Measurements from ENCODE around the gene TRIM50. TPM values are rescaled to one million over a fixed set of nuclear protein-coding genes. Genes with fewer than 3 reads are reported as not detected.

Gene TRIM50
- total RNA-seq, 2 donors from 2014 or later: 16.2 to 22.3 TPM

GRCh38 chr7:73359746-73360375 is 32.0 kb upstream of the TRIM50 start:
- intact Hi-C loops (cut with DNase I): no loop called here
- ATAC-seq (no peak), DNase-seq (no peak)
- peak overlapping the region in 1 of 4 donors; percentile 5 for H3K27ac ChIP-seq
- H3K27me3 ChIP-seq: no peaks in the 10 kb centered on the region
- 95% methylated on average over 11 to 13 of the region's 13 CpGs for WGBS, 2 donors
- H3K9me3 ChIP-seq: no peaks in the 10 kb centered on the region
- peaks cover 24% of the 10 kb centered on the region for H3K4me1 ChIP-seq
- no peaks in the 10 kb centered on the region for H3K36me3 ChIP-seq (replicated peaks in 1 of 2; ENCODE audit: insufficient read depth in 1 of 2, low read depth in 2 of 2)
- TF ChIP-seq POLR2A (IDR thresholded peaks at IDR 0.05) (no peak), CTCF (IDR thresholded peaks at IDR 0.05) (no peak)
- H3K4me3 ChIP-seq: no peak overlapping the region

- 94 to 95% methylated on average over 11 of the region's 11 CpGs for WGBS, 2 donors
- ATAC-seq: no peak
These were observed 31.4 kb upstream of the TRIM50 start for GRCh38 chr7:73359306-73359705.

DNA sequence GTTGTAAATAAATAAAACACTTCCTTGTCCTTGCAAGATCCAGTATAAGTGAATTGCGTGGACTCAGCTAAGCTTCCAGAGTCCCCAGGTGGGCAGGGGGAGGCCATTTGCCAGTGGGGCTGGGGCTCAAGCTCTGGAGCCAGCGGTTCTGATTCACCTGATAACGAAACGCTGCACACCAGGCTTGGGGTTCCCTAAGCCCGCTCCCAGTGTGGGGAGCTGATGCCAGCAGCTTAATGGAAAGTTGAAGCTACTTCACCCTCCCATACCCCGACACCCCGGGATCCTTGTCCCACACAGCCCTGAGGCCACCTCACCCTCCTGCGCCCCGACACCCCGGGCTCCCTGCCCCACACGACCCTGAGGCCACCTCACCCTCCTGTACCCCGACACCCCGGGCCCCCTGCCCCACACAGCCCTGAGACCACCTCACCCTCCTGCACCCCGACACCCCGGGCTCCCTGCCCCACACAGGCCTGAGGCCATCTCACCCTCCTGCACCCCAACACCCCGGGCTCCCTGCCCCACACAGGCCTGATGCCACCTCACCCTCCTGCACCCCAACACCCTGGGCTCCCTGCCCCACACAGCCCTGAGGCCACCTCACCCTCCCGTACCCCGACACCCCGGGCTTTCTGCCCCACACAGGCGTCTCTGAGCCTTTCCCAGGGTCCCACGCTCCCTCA is 30.9 kb upstream of the TRIM50 start:
- Histone ChIP-seq H3K4me3 (no peak overlapping the region), H3K4me1 (peaks cover 20% of the 10 kb centered on the region), H3K27me3 (no peaks in the 10 kb centered on the region), H3K9me3 (no peaks in the 10 kb centered on the region), H3K36me3 (replicated peaks in 1 of 2; ENCODE audit: insufficient read depth in 1 of 2, low read depth in 2 of 2) (no peaks in the 10 kb centered on the region), H3K27ac (peak overlapping the region; percentile 69 to 95 (median 84))
- peak in 2 of 4 donors; percentile 25 to 39 for DNase-seq
- TF ChIP-seq CTCF (IDR thresholded peaks at IDR 0.05) (no peak), POLR2A (IDR thresholded peaks at IDR 0.05) (peak in 2 of 3 donors; percentile 33 to 38)
- no peak for ATAC-seq
- intact Hi-C loops (cut with DNase I): no loop called here
- WGBS, 2 donors: 68 to 74% methylated on average over 20 to 21 of the region's 21 CpGs

More at GRCh38 chr7:73359306-73359705, 31.4 kb upstream of the TRIM50 start:
- H3K4me1 ChIP-seq: peaks cover 22% of the 10 kb centered on the region
- intact Hi-C loops (cut with DNase I): no loop called here
- H3K9me3 ChIP-seq: no peaks in the 10 kb centered on the region
- DNase-seq: no peak
- no peaks in the 10 kb centered on the region for H3K27me3 ChIP-seq
- TF ChIP-seq CTCF (IDR thresholded peaks at IDR 0.05) (no peak), POLR2A (IDR thresholded peaks at IDR 0.05) (no peak)
- no peaks in the 10 kb centered on the region for H3K36me3 ChIP-seq (replicated peaks in 1 of 2; ENCODE audit: insufficient read depth in 1 of 2, low read depth in 2 of 2)
- H3K27ac ChIP-seq: peak overlapping the region in 3 of 4 donors; percentile 75 to 95 (median 93)
- H3K4me3 ChIP-seq: no peak overlapping the region

- no peak overlapping the region for H3K27ac ChIP-seq
- H3K4me3 ChIP-seq: no peak overlapping the region
- peaks cover 20% of the 10 kb centered on the region for H3K4me1 ChIP-seq
- ATAC-seq (no peak), DNase-seq (no peak)
- no peaks in the 10 kb centered on the region for H3K9me3 ChIP-seq
- intact Hi-C loops (cut with DNase I): no loop called here
- TF ChIP-seq POLR2A (IDR thresholded peaks at IDR 0.05) (no peak), CTCF (IDR thresholded peaks at IDR 0.05) (no peak)
- no peaks in the 10 kb centered on the region for H3K27me3 ChIP-seq
- no peaks in the 10 kb centered on the region for H3K36me3 ChIP-seq (replicated peaks in 1 of 2; ENCODE audit: insufficient read depth in 1 of 2, low read depth in 2 of 2)
- 76% methylated on average over 5 of the region's 5 CpGs for WGBS, 2 donors
These were observed 28.3 kb upstream of the TRIM50 start for GRCh38 chr7:73356159-73356558.

Measured in body of pancreas (tissue), 4 donors.